ENCODE data around the gene IMMP2L. TPM values are rescaled to one million over a fixed set of nuclear protein-coding genes. Genes with fewer than 3 reads are reported as not detected.

The IMMP2L gene
- total RNA-seq, 4 donors from 2014 or later = 13.5 to 23.7 (median 18.3) TPM

DNA sequence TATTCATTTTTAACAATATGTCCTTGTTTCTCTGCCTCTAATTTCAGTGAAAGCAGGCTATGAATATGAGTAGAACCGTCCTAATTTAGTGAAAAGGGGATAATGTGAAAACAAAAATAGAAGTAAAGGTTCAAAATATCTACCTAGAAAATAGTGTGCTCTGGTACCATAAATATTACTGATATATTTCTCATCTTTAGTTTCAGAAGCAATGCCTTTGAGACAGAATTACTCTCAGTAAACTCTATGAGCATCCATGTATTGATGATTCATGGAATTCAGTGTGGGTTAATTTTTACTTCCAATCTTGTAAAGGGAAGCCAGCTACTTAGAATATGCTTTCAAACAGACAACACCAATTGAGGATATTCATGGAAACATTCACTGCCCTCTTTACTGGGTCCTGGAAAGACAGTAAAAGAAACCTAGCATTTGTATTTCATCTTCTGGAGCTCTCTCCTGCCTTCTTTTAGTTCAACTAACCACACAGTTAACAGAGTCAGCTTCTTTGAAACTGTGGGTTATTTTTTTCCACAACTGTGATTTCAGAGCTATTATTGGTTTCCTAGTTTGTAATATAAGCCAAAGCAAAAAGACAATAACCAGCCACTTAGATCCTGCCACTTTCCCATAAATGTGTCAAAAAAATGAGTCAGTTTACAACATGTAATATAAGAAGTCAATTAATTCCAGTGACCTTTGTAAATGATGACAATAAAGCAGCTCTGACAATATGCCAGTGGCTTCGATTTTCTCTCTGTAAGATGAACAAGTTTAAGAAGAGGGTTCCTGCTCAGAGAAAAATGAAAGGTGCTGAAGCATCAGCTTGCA is 469.7 kb downstream of the IMMP2L start:
- peak overlapping the region in 2 of 4 donors; percentile 18 to 27 for H3K27ac ChIP-seq
- 35 to 36% methylated on average over 2 of the region's 2 CpGs for WGBS, 2 donors

DNA sequence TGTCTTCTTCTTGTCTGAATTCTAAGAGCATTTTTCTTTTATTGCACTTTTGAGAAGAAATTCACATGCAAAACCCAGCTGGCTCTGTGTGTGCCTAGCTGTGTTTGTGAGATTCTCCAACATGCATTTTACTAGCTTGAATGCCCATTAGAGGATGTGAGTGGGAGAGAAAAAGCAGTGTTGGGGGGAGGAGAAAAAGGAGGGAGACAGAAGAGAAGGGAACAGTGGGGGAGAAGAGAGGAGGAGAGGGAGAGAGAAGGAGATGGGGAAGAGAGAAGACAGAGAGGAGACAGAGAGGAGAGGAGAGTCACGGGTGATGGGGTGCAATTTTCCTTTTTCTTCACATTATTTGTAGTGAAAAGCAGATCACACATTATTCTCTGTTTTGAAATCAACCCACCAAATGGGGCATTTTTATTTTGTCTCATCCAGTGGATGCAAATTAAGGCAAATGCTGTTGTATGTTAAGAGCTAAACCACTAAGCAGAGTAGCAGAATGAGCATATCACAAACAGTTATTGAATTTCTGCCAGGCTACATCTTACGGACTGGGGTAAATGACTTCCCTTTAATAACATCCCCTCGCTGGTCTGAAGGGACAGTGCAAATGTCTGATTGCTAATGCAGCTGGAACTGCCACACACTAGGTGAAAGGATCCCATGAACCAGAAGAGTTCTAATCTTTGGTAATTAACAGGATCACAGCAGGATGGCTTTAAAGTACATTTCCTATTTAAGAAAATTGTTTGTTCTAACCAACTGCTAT is 470.5 kb downstream of the IMMP2L start:
- no peaks in the 10 kb centered on the region for H3K27me3 ChIP-seq
- WGBS, 2 donors = 26 to 27% methylated on average over 3 of the region's 3 CpGs
- peak overlapping the region in 1 of 4 donors; percentile 18 for H3K27ac ChIP-seq
- H3K4me1 ChIP-seq = peaks cover 0 to 19% (median 0%) of the 10 kb centered on the region in 4 donors
- TF ChIP-seq EP300 (IDR thresholded peaks at IDR 0.05) (no peak), POLR2A (IDR thresholded peaks at IDR 0.05) (no peak)
- TF ChIP-seq, protein P1, sequence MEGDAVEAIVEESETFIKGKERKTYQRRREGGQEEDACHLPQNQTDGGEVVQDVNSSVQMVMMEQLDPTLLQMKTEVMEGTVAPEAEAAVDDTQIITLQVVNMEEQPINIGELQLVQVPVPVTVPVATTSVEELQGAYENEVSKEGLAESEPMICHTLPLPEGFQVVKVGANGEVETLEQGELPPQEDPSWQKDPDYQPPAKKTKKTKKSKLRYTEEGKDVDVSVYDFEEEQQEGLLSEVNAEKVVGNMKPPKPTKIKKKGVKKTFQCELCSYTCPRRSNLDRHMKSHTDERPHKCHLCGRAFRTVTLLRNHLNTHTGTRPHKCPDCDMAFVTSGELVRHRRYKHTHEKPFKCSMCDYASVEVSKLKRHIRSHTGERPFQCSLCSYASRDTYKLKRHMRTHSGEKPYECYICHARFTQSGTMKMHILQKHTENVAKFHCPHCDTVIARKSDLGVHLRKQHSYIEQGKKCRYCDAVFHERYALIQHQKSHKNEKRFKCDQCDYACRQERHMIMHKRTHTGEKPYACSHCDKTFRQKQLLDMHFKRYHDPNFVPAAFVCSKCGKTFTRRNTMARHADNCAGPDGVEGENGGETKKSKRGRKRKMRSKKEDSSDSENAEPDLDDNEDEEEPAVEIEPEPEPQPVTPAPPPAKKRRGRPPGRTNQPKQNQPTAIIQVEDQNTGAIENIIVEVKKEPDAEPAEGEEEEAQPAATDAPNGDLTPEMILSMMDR (IDR thresholded peaks at IDR 0.05) = no peak
- H3K9me3 ChIP-seq = no peaks in the 10 kb centered on the region
- H3K36me3 ChIP-seq = no peaks in the 10 kb centered on the region
- no peak for DNase-seq (ENCODE audit: low spot score in 2 of 2)
- H3K4me3 ChIP-seq = peak overlapping the region; percentile 8 to 41 (median 10)

More for the DNA sequence above, 469.7 kb downstream of the IMMP2L start:
- H3K36me3 ChIP-seq = no peaks in the 10 kb centered on the region
- TF ChIP-seq, protein P1 (IDR thresholded peaks at IDR 0.05) = no peak
- TF ChIP-seq EP300 (IDR thresholded peaks at IDR 0.05) = no peak
- TF ChIP-seq POLR2A (IDR thresholded peaks at IDR 0.05) = no peak
- peak overlapping the region in 1 of 4 donors; percentile 41 for H3K4me3 ChIP-seq
- H3K9me3 ChIP-seq = no peaks in the 10 kb centered on the region
- H3K27me3 ChIP-seq = no peaks in the 10 kb centered on the region
- no peak for DNase-seq (ENCODE audit: low spot score in 2 of 2)
- peaks cover 0 to 19% (median 0%) of the 10 kb centered on the region in 4 donors for H3K4me1 ChIP-seq

DNA sequence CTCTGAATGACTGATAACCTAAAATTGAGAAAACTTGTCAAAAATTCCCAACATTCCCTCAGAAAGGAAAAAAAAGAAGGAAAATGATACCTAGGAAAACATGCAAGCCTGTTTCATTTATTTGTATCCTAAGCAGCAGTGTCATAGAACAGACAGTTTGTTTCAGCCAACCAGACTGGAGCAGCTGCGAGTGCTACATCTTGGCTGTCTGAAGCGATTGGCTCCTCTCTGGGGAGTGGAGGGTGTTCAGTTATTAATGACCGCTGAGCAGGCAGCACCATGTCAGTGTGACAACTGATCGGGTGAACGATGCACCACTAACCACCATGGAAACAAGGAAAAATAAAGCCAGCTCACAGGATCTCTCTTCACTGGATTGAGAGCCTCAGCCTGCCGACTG is 471.4 kb downstream of the IMMP2L start, which contains the start of gene LRRN3:
Gene LRRN3 (plus strand): TSS at position 282 of the 400 bp plus-strand sequence. CDS start 31,646 bp downstream, outside the sequence.
- Histone ChIP-seq H3K4me3 (peak within 1 kb of the TSS; percentile 10 to 41 (median 20)), H3K9me3 (no peaks in the 10 kb centered on the region), H3K36me3 (no peaks in the 10 kb centered on the region), H3K4me1 (peaks cover 0 to 19% (median 0%) of the 10 kb centered on the region in 4 donors), H3K27me3 (no peaks in the 10 kb centered on the region), H3K27ac (peak within 1 kb of the TSS in 1 of 4 donors; percentile 18)
- WGBS, 2 donors = 22 to 31% methylated on average over 6 of the region's 6 CpGs
- TF ChIP-seq EP300 (IDR thresholded peaks at IDR 0.05) (no peak), POLR2A (IDR thresholded peaks at IDR 0.05) (no peak)
- TF ChIP-seq, protein P1 (IDR thresholded peaks at IDR 0.05) = no peak
- peak in 1 of 2 donors; percentile 6 for DNase-seq (ENCODE audit: low spot score in 2 of 2)

DNA sequence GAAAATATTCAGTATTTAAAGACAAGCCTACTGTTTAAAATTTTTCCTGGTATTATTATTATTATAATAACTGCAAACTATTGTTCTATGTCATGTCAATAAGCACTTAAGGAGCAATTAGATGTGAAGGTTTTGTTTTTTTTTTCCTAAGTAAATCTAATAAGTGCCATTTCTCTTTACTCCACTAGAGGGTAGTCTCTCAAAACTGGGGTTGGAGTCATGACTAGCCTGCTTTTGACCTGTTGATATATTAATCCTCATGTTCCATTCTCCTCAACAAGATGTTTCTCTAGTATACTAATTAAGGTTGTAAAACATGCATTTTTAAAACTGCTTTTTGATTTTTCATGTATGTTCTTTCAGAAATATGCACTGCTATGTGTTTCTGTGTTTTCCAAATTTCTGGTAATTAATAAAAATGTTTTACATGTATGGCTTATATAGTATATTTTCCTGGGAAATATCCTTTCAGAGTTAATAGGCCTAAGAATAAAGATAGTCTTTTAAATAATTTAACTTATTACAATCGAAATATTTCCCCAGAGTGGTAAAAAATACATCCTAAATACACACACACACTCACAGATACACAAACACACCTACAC is 472.4 kb downstream of the IMMP2L start:
- 36 to 50% methylated on average over 1 of the region's 1 CpG for WGBS, 2 donors
- Histone ChIP-seq H3K4me1 (peaks cover 0 to 19% (median 0%) of the 10 kb centered on the region in 4 donors), H3K36me3 (no peaks in the 10 kb centered on the region), H3K27me3 (no peaks in the 10 kb centered on the region), H3K4me3 (no peak overlapping the region), H3K9me3 (no peaks in the 10 kb centered on the region), H3K27ac (no peak overlapping the region)
- no peak for TF ChIP-seq POLR2A (IDR thresholded peaks at IDR 0.05)
- TF ChIP-seq, protein P1 (IDR thresholded peaks at IDR 0.05) = peak; percentile 51 to 77 (median 69)
- DNase-seq (ENCODE audit: low spot score in 2 of 2) = no peak
